NAMALWA (cell line): ENCODE results near the gene SDK1.
"Not testable (repeated sequence)": the region's sequence is repeated elsewhere in the genome, so short reads cannot be mapped to it uniquely, and the experiment has no call there.

Experiments used
- DNase-seq: peaks from one replicate; pipeline ENCODE4 v3.0.0-alpha.2; 2015; ENCODE audit warnings: low spot score

SDK1 gene

DNA sequence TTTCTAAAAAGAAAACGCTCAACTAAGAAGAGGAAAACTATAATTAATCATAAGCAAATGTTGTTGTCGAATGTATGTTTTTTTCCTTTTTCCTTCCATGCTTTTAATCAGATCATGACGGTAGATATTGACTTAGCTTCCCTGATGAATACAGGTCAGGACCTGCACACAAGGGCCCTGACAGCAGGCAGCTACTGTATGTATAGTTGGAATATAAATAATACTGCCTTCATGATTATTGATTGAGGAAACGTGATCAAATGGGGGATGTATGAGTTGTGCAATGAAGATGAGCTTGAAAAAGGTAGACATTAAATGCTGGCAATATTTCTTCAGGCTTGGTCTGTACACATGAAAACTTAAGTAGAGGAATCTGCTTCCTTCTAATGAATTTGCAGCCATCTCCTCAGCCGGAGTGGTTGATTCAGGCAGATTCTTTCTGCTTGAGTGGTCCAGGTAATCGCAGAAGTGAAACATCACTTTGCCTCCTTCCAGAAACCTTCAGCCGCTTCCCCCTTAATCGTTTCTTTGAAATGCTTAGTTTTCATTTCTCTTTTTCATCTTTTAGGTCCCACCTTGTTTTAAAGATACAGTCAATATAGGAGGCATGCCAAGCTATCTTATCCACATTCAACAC, 656.5 kb downstream of the SDK1 start:
- DNase-seq, result no peak

GRCh38 chr7:3958109-3958483, 657.0 kb downstream of the SDK1 start:
- no peak for DNase-seq

DNA sequence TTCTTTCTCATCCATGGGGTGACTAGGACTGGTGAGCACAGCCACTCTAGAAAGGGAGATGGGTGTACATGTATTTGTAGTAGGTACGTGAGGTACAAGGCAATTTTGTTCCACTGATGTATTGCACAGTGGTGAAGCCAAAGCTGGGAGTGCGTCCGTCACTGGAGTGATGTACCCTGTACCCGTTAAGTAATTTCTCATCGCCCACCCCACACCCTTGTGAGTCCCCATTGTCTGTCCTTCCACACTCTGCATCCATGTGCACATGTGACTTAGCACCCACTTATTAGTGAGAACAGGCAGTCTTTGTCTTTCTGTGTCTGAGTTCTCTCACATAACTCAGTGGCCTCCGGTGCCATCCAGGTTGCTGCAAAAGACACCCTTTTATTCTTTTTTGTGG, 658.3 kb downstream of the SDK1 start:
- no peak for DNase-seq

DNA sequence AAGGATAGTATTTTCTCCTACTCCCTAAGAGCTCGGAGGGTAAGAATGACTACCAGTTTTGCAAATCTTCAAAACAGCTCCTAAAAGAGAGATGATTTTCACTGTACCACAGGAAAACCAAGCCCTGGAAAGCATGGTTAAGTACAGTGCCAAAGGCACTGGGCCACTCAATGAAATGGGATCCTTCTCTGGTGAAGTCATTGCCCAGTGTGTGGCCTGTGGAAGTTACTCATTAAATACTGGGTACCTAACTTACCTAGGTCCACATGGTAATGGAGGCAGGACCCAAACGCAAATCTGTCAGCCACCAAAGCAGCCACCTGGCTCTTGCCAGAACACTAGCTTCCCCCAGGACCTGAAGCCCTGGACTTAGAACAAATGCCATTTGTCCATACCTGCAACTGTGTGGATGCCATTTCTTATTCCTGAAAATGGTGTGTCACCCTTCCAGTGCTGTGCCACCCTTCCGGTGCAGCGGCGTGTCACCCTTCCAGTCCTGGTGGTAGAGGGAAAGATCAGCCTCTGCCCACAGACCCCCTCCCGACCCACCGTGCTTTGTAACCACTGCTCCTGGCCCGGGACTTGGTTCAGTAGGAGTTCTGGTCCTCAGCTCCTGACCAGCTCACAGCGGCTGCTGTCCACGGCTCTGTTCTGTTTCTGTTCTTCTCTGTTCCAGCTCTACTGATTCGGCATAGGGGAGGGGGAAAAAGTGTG, 659.2 kb downstream of the SDK1 start:
- DNase-seq, result no peak

- DNase-seq, result no peak
Observed at GRCh38 chr7:3960942-3961341, 659.9 kb downstream of the SDK1 start.

DNA sequence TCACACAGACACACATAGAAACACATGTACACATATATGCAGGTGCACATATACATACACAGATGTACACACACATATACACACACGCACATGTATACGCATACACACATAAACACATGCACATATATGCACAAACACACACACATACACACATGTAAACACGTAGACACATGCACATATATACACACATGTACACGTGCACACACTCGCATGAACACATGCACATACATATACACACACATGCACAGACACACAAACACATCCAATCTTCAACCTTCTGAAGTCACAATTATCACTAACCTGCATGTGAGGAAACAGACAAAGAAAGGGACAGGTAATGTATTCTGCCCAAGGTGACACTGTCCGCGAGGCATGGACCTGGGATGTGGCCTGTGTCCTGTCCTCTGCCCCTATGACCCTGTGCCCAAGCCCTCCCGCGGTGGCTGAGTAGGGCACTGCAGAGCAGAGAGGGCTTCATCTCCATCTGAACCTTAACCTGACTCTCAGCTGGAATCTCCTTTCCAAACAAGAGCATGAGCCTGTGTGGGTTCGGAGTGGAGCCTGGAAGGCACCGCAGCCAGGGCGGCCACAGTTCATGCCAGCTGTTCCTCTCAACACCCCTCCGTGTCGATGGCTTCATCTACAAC, 660.9 kb downstream of the SDK1 start:
- DNase-seq, result no peak

DNA sequence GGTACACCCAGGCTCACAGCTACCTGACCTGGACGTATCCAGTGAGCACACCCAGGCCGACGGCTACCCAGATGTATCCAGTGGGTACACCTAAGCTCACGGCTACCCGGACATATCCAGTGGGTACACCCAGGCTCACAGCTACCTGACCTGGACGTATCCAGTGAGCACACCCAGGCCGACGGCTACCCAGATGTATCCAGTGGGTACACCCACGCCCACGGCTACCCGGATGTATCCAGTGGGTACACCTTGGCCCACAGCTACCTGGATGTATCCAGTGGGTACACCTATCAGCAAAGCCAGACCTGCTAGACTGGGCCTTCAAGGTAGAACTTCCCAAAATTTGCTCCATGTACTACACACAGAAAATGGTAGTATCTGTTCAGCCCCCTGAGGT, 662.7 kb downstream of the SDK1 start:
- DNase-seq, result not testable (repeated sequence)

DNA sequence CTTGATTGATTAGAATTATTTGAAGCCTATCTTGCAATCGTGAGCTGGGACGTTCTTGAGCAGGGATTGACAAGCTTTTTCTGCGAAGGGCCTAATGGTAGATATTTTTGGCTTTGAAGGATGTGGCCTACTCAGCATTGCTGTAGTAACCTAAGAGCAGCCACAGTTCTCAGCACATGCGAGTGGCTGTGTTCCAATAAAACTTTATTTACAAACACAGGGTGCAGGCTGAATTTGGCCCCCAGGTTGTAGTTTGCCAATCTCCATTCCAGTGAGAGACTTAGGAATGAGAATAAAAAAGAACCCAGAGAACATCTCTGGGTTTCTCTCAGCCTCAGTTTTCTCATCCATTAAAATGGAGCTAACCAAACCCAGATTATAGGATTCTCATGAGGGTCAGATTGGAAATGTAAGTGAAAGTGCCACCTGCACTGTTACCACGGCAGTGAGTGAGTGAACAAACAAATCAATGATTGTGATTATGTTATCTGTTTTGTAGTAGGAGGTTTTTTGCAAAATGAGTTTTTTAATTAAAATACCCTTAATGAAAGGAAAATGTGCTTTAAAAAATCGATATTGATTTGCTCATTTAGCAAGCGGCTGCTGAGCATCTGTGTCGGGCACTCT, 664.0 kb downstream of the SDK1 start:
- no peak for DNase-seq

DNA sequence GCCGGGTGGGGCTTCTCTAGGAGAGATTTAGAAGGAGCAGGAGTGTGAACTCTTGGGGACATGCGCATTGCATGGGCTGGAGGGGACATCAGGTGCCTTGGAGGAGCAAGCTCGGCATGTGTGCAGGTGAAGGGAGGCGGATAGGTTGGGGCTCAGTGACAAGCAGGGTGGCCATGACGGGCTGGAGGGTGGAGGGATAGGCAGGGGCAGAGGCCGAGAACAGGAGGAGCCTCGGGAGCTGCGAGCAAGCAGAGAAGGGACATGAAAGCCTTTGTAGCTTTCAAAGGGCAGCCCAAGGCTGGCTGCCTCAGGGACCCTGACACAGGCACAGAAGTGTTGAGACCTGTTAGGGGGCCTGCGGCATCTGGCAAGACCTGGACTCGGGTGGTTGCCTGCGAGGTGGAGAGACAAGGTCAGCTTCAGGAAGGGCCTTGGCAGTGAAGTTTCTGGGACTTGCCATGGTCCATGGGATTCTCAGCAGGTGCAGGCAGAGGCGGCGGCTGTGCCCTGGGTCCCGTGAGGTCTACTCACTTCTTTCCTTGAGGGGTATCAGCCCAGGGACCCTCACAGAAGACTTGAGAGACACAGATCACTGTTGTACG, 664.8 kb downstream of the SDK1 start:
- DNase-seq, result no peak

DNA sequence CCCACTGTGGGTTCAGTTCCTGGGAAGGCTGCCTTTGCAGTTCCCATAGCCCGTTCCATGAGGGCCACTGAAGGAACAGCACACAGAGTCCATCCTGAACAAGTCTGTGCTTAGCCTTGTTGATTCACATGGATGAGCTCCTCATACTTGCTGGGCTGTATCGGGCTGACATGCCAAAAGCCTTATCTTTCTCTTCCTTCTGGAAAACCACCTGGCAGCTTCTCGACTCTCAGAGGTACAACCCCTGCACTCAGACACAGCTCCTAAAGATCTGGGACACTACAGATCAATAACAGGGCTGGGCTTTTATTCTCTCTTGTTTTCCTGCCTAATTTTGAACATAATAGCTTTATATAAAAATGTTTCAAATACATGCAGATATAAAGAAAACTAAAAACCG, 667.2 kb downstream of the SDK1 start:
- no peak for DNase-seq

- no peak for DNase-seq
Observed at GRCh38 chr7:3969286-3969685, 668.2 kb downstream of the SDK1 start.

DNA sequence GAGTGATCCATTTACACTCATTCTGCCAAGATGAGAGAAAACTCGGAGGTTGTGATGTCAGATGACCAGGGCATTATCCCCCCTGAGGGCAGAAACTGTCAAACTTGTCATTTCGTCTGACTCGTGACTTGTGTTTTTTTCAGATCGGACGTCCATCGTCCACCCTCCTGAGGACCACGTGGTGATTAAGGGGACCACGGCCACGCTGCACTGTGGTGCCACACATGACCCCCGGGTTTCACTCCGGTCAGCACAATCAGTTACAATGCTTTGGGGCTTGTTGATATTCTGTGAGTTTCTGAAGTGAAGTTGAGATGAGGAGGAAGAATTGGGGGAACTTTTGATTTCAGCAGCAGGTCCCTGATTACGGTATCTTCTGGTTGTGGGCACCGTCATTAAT, 670.3 kb downstream of the SDK1 start:
- DNase-seq, result no peak

DNA sequence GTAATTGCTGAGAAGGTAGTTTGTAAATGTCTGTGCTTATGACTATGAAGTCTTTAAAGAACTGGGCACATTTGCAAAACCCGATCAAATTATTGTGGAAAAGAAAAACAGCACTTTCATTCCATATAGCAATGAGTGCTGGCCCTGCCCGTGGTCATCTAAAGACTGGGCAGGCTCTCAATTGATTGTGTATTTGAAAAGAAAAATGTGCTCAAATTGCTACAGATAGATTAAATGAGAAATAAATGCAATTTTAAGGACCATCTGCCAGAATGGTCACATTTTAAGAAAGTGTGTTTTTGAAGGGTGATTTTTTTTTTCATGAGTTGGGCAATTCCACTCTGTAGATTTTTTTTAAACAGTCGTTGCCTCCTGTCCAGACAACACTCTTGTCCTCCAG, 672.2 kb downstream of the SDK1 start:
- DNase-seq, result no peak

GRCh38 chr7:3974329-3974728, 673.3 kb downstream of the SDK1 start:
- DNase-seq, result no peak

- no peak for DNase-seq
Observed at GRCh38 chr7:3975371-3975770, 674.3 kb downstream of the SDK1 start.

DNA sequence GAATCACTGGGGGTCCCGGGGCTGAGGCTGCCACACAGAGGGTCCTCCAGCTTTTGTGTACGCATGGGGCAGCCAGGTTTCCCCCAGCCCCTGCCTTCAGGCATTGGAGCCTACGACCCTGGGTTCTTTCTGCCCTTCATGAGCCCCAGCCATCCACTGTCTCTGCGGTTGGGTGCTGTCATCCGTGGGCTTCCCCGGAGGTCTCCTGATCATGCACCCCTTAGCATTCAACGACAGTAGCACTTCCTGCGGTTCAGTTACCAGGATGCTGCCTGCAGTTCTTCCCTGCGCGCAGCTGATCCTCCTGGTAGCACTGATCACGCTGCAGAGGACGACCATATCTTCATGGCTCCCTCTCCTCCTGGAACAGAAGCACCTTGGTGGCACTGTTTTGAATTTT, 676.3 kb downstream of the SDK1 start:
- no peak for DNase-seq

DNA sequence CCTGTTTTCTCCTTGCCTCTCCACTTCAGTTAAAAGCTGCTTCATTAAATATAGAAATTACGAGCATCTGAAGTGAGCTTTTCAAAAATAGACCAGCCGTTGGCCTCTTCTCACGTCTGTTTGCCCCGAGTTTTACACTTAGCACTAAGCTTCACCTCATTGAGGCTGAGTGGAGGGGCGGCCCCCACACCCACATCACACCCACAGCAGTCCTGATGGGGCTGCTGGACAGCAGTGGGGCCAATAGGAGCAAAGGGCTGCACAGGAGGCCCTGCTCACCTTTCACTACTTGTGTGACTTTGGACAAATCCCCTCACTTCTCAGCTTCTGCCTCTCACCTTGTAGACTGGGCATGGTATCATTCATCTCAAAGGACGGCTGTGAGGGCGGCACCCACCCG, 677.8 kb downstream of the SDK1 start:
- DNase-seq, result no peak

- DNase-seq, result no peak
Observed at GRCh38 chr7:3979611-3980299, 678.7 kb downstream of the SDK1 start.

GRCh38 chr7:3980300-3980643, 679.2 kb downstream of the SDK1 start:
- no peak for DNase-seq

DNA sequence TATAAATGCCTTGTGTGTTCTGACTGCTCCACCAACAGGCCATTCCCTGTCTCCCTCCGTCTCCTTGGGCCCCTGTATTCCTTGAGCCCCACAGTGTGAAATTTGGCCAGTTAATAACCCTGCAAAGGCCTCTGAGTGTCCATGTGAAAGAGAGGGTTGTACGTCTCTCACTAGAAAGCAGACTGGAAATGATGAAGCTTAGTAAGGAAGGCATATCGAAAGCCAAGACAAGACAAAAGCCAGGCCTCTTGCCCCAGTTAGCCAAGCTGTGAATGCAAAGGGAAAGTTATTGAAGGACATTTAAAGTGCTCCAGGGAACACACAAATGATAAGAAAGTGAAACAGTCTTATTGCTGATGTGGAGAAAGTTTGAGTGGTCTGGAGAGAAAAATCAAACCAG, 680.2 kb downstream of the SDK1 start:
- DNase-seq, result no peak

- no peak for DNase-seq
Observed at GRCh38 chr7:3984456-3984855, 683.4 kb downstream of the SDK1 start.

GRCh38 chr7:3986927-3987326, 685.9 kb downstream of the SDK1 start:
- DNase-seq, result no peak
